HG02884 (cell line): ENCODE measurements around the gene FGFR2.
"Not testable (repeated sequence)": the region's sequence is repeated elsewhere in the genome, so short reads cannot be mapped to it uniquely, and the experiment has no call there.

Source experiments
- ATAC-seq: cut with Tn5 transposase; IDR thresholded peaks from one replicate; pipeline ENCODE4 v1.9.1; 2021; ENCODE audit warnings: mild to moderate bottlenecking, moderate library complexity; ENCODE audit not compliant: unreplicated experiment

The FGFR2 gene

GRCh38 chr10:121525251-121526134 lies 72.8 kb downstream of the FGFR2 start:
- no peak for ATAC-seq

GRCh38 chr10:121524157-121524817 lies 74.0 kb downstream of the FGFR2 start:
- ATAC-seq: no peak

GRCh38 chr10:121522831-121523230 lies 75.4 kb downstream of the FGFR2 start:
- ATAC-seq: no peak

- ATAC-seq: no peak
Measured at GRCh38 chr10:121521794-121522556, 76.3 kb downstream of the FGFR2 start.

- not testable (repeated sequence) for ATAC-seq
Measured at GRCh38 chr10:121520526-121520925, 77.7 kb downstream of the FGFR2 start.

- ATAC-seq: no peak
Measured at GRCh38 chr10:121519901-121520493, 78.2 kb downstream of the FGFR2 start.

- no peak for ATAC-seq
Measured at GRCh38 chr10:121519411-121519810, 78.8 kb downstream of the FGFR2 start.

- no peak for ATAC-seq
Measured at GRCh38 chr10:121518333-121518732, 79.9 kb downstream of the FGFR2 start.

- no peak for ATAC-seq
Measured at GRCh38 chr10:121516093-121516865, 82.0 kb downstream of the FGFR2 start.

- no peak for ATAC-seq
Measured at GRCh38 chr10:121514141-121514865, 83.9 kb downstream of the FGFR2 start.

- no peak for ATAC-seq
Measured at GRCh38 chr10:121511943-121512342, 86.3 kb downstream of the FGFR2 start.

- no peak for ATAC-seq
Measured at GRCh38 chr10:121511460-121511859, 86.8 kb downstream of the FGFR2 start.

- ATAC-seq: no peak
Measured at GRCh38 chr10:121510201-121510771, 88.0 kb downstream of the FGFR2 start.

GRCh38 chr10:121509796-121510195 lies 88.4 kb downstream of the FGFR2 start:
- no peak for ATAC-seq

- ATAC-seq: no peak
Measured at GRCh38 chr10:121509112-121509511, 89.1 kb downstream of the FGFR2 start.

GRCh38 chr10:121503587-121504051 lies 94.6 kb downstream of the FGFR2 start:
- ATAC-seq: no peak

- ATAC-seq: no peak
Measured at GRCh38 chr10:121501796-121502195, 96.4 kb downstream of the FGFR2 start.

GRCh38 chr10:121500701-121501332 lies 97.4 kb downstream of the FGFR2 start:
- no peak for ATAC-seq
